MM.1S (cell line): ENCODE measurements around the gene ZNF593OS.

Source experiments
- EZH2 ChIP-seq: fragments of 300-600 bp; sonication (generic); optimal IDR thresholded peaks from 2 replicates; pipeline ENCODE3; 2017; ENCODE audit warnings: low read depth, mild to moderate bottlenecking, antibody characterized with exemption, low read length, mixed read lengths
- TF ChIP-seq, protein P1 (sequence below): fragments of 300-600 bp; sonication (generic); IDR thresholded peaks from 2 replicates; pipeline ENCODE4 v1.5.1; 2016; ENCODE audit warnings: antibody characterized with exemption, low read length, mixed read lengths

DNA sequence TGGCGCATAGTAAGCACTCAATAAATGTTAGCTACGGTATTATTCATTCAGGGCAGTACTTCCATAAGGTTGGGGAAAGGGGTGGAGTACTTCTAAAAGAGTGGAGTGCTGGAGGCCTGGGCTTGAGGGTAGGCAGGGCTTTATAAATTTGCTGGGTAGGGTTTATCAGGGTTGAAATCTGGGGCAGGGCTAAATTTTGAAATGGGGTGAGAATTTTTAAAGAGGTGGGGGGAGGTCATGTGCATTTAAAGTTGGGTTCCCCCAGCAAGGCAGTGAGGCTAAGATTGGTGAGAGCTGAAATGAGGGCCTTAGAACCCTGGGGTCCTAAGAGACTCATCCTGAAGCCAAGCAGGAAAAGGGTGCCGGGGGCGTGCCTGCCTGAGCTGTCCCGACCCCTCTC is 28.8 kb upstream of the ZNF593OS start:
- TF ChIP-seq, protein P1, sequence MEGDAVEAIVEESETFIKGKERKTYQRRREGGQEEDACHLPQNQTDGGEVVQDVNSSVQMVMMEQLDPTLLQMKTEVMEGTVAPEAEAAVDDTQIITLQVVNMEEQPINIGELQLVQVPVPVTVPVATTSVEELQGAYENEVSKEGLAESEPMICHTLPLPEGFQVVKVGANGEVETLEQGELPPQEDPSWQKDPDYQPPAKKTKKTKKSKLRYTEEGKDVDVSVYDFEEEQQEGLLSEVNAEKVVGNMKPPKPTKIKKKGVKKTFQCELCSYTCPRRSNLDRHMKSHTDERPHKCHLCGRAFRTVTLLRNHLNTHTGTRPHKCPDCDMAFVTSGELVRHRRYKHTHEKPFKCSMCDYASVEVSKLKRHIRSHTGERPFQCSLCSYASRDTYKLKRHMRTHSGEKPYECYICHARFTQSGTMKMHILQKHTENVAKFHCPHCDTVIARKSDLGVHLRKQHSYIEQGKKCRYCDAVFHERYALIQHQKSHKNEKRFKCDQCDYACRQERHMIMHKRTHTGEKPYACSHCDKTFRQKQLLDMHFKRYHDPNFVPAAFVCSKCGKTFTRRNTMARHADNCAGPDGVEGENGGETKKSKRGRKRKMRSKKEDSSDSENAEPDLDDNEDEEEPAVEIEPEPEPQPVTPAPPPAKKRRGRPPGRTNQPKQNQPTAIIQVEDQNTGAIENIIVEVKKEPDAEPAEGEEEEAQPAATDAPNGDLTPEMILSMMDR: no peak
- no peak for TF ChIP-seq EZH2
